ENCODE data around the gene STAT5A. TPM values are rescaled to one million over a fixed set of nuclear protein-coding genes. Genes with fewer than 3 reads are reported as not detected.

The STAT5A gene
- total RNA-seq, 1 donor, result 35.5 TPM

- Histone ChIP-seq H3K4me3 (ENCODE audit: insufficient read depth, low read length) (peak overlapping the region; percentile 43), H3K4me2 (ENCODE audit: insufficient read depth, low read length) (peak overlapping the region; percentile 81), H2AFZ (ENCODE audit: low read length) (peak overlapping the region; percentile 33), H3K9me3 (ENCODE audit: low read depth, low read length) (no peaks in the 10 kb centered on the region), H3K27me3 (ENCODE audit: insufficient read depth, low read length) (no peaks in the 10 kb centered on the region), H4K20me1 (ENCODE audit: insufficient read depth, low read length) (peaks cover 6% of the 10 kb centered on the region), H3K79me2 (ENCODE audit: insufficient read depth, low read length) (peaks cover 37% of the 10 kb centered on the region), H3K36me3 (ENCODE audit: insufficient read depth, low read length) (no peaks in the 10 kb centered on the region), H3K4me1 (ENCODE audit: insufficient read depth, low read length) (peaks cover 33% of the 10 kb centered on the region), H3K27ac (ENCODE audit: low read depth, low read length) (peak overlapping the region; percentile 66)
- DNase-seq (ENCODE audit: insufficient read length, low spot score, missing footprints), result peak; percentile 83
- TF ChIP-seq CTCF (IDR thresholded peaks at IDR 0.05; ENCODE audit: extremely low read depth, low read depth, low read length), result no peak
Measured at GRCh38 chr17:42248351-42249179, 39.7 kb upstream of the STAT5A start.

- no peaks in the 10 kb centered on the region for H3K9me3 ChIP-seq (ENCODE audit: low read depth, low read length)
- no peak overlapping the region for H3K4me3 ChIP-seq (ENCODE audit: insufficient read depth, low read length)
- no peaks in the 10 kb centered on the region for H3K27me3 ChIP-seq (ENCODE audit: insufficient read depth, low read length)
- no peak overlapping the region for H2AFZ ChIP-seq (ENCODE audit: low read length)
- H4K20me1 ChIP-seq (ENCODE audit: insufficient read depth, low read length), result peaks cover 6% of the 10 kb centered on the region
- peak overlapping the region; percentile 66 for H3K27ac ChIP-seq (ENCODE audit: low read depth, low read length)
- peaks cover 35% of the 10 kb centered on the region for H3K4me1 ChIP-seq (ENCODE audit: insufficient read depth, low read length)
- no peaks in the 10 kb centered on the region for H3K36me3 ChIP-seq (ENCODE audit: insufficient read depth, low read length)
- H3K79me2 ChIP-seq (ENCODE audit: insufficient read depth, low read length), result peaks cover 35% of the 10 kb centered on the region
- DNase-seq (ENCODE audit: insufficient read length, low spot score, missing footprints), result no peak
- no peak for TF ChIP-seq CTCF (IDR thresholded peaks at IDR 0.05; ENCODE audit: extremely low read depth, low read depth, low read length)
- H3K4me2 ChIP-seq (ENCODE audit: insufficient read depth, low read length), result no peak overlapping the region
Measured at GRCh38 chr17:42249681-42250446, 38.4 kb upstream of the STAT5A start.

GRCh38 chr17:42251115-42251514, 37.2 kb upstream of the STAT5A start:
- no peak overlapping the region for H3K4me3 ChIP-seq (ENCODE audit: insufficient read depth, low read length)
- DNase-seq (ENCODE audit: insufficient read length, low spot score, missing footprints), result peak; percentile 71
- H3K4me1 ChIP-seq (ENCODE audit: insufficient read depth, low read length), result peaks cover 40% of the 10 kb centered on the region
- no peaks in the 10 kb centered on the region for H3K9me3 ChIP-seq (ENCODE audit: low read depth, low read length)
- no peaks in the 10 kb centered on the region for H3K36me3 ChIP-seq (ENCODE audit: insufficient read depth, low read length)
- H3K4me2 ChIP-seq (ENCODE audit: insufficient read depth, low read length), result no peak overlapping the region
- peaks cover 33% of the 10 kb centered on the region for H3K79me2 ChIP-seq (ENCODE audit: insufficient read depth, low read length)
- H3K27me3 ChIP-seq (ENCODE audit: insufficient read depth, low read length), result no peaks in the 10 kb centered on the region
- H2AFZ ChIP-seq (ENCODE audit: low read length), result no peak overlapping the region
- peak overlapping the region; percentile 5 for H3K27ac ChIP-seq (ENCODE audit: low read depth, low read length)
- peaks cover 6% of the 10 kb centered on the region for H4K20me1 ChIP-seq (ENCODE audit: insufficient read depth, low read length)
- TF ChIP-seq CTCF (IDR thresholded peaks at IDR 0.05; ENCODE audit: extremely low read depth, low read depth, low read length), result peak; percentile 46
